Esophagus (tissue), 2 donors: ENCODE results near the gene TSPAN9. TPM values are rescaled to one million over a fixed set of nuclear protein-coding genes. Genes with fewer than 3 reads are reported as not detected.

Experiments
- H3K27ac ChIP-seq, 2 donors: one replicate each; pipeline ENCODE4 v1.5.1; 2013; ENCODE audit warnings: low read depth in 2 of 2, mild to moderate bottlenecking in 2 of 2, inconsistent platforms in 1 of 2, low read length in 1 of 2, moderate library complexity in 1 of 2
- H3K27me3 ChIP-seq, 2 donors: one replicate each; pipeline ENCODE4 v1.6.1; 2013; ENCODE audit warnings: low read length in 2 of 2, control low read depth in 1 of 2, mild to moderate bottlenecking in 1 of 2; ENCODE audit not compliant: insufficient read depth in 2 of 2, control insufficient read depth in 1 of 2
- H3K36me3 ChIP-seq, 2 donors: one replicate each; pipeline ENCODE4 v1.6.1; 2013; ENCODE audit warnings: low read length in 1 of 2; ENCODE audit not compliant: control insufficient read depth in 2 of 2, insufficient read depth in 2 of 2
- H3K4me1 ChIP-seq, 2 donors: one replicate each; pipeline ENCODE4 v1.6.1; 2013; ENCODE audit warnings: low read length in 1 of 2; ENCODE audit not compliant: control insufficient read depth in 2 of 2, insufficient read depth in 2 of 2
- H3K4me3 ChIP-seq, 2 donors: one replicate each; pipeline ENCODE4 v1.5.1; 2013; ENCODE audit warnings: low read length in 2 of 2, mild to moderate bottlenecking in 2 of 2, low read depth in 1 of 2, moderate library complexity in 1 of 2
- H3K9me3 ChIP-seq, 2 donors: one replicate each; pipeline ENCODE4 v1.6.1; 2013; ENCODE audit warnings: mild to moderate bottlenecking in 2 of 2, low read depth in 1 of 2, low read length in 1 of 2, moderate library complexity in 1 of 2; ENCODE audit not compliant: control insufficient read depth in 2 of 2, insufficient read depth in 1 of 2
- WGBS, 2 donors: extraction: QIAGEN DNeasy Blood & Tissue Kit; methylation state at CpG; one replicate each; pipeline ENCODE4 v1.1.7; 2013; 5-methylcytosine and 5-hydroxymethylcytosine counted together
- polyA plus RNA-seq, 2 donors: library from polyadenylated mRNA; stranded (reverse); fragments of 200-250 nt; gene quantifications; one replicate each; pipeline ENCODE4 v1.2.3, GENCODE V29; 2013
- donor health status: healthy with polysubstance abuse.
- donor health status: Bipolar disorder and iron deficiency.

TSPAN9 gene
- polyA plus RNA-seq, 2 donors = 8.2 to 9.2 TPM

GRCh38 chr12:3135522-3136461 is 58.6 kb downstream of the TSPAN9 start:
- H3K9me3 ChIP-seq = no peaks in the 10 kb centered on the region
- no peaks in the 10 kb centered on the region for H3K27me3 ChIP-seq
- H3K4me3 ChIP-seq = no peak overlapping the region
- H3K36me3 ChIP-seq = no peaks in the 10 kb centered on the region
- no peak overlapping the region for H3K27ac ChIP-seq
- peaks cover 0 to 6% of the 10 kb centered on the region in 2 donors for H3K4me1 ChIP-seq
- WGBS, 2 donors = 72 to 74% methylated on average over 19 of the region's 19 CpGs

- H3K9me3 ChIP-seq = no peaks in the 10 kb centered on the region
- WGBS, 2 donors = 90 to 91% methylated on average over 12 of the region's 12 CpGs
- H3K4me3 ChIP-seq = no peak overlapping the region
- no peaks in the 10 kb centered on the region for H3K36me3 ChIP-seq
- no peak overlapping the region for H3K27ac ChIP-seq
- H3K27me3 ChIP-seq = no peaks in the 10 kb centered on the region
- peaks cover 0 to 6% of the 10 kb centered on the region in 2 donors for H3K4me1 ChIP-seq
These were observed 59.6 kb downstream of the TSPAN9 start for GRCh38 chr12:3136641-3137267.

GRCh38 chr12:3137268-3137781 is 60.1 kb downstream of the TSPAN9 start:
- Histone ChIP-seq H3K27ac (no peak overlapping the region), H3K9me3 (no peaks in the 10 kb centered on the region), H3K4me3 (no peak overlapping the region), H3K4me1 (peaks cover 0 to 6% of the 10 kb centered on the region in 2 donors), H3K36me3 (no peaks in the 10 kb centered on the region), H3K27me3 (no peaks in the 10 kb centered on the region)
- 43 to 59% methylated on average over 8 of the region's 8 CpGs for WGBS, 2 donors

GRCh38 chr12:3137814-3138445 is 60.8 kb downstream of the TSPAN9 start:
- no peaks in the 10 kb centered on the region for H3K36me3 ChIP-seq
- H3K27me3 ChIP-seq = no peaks in the 10 kb centered on the region
- H3K4me3 ChIP-seq = no peak overlapping the region
- H3K27ac ChIP-seq = no peak overlapping the region
- 67 to 68% methylated on average over 17 of the region's 17 CpGs for WGBS, 2 donors
- H3K4me1 ChIP-seq = peaks cover 0 to 4% of the 10 kb centered on the region in 2 donors
- no peaks in the 10 kb centered on the region for H3K9me3 ChIP-seq

GRCh38 chr12:3138941-3139511 is 61.8 kb downstream of the TSPAN9 start:
- no peak overlapping the region for H3K27ac ChIP-seq
- WGBS, 2 donors = 77 to 79% methylated on average over 11 of the region's 11 CpGs
- no peaks in the 10 kb centered on the region for H3K9me3 ChIP-seq
- H3K36me3 ChIP-seq = no peaks in the 10 kb centered on the region
- no peak overlapping the region for H3K4me3 ChIP-seq
- H3K27me3 ChIP-seq = no peaks in the 10 kb centered on the region
- peaks cover 0 to 3% of the 10 kb centered on the region in 2 donors for H3K4me1 ChIP-seq

- Histone ChIP-seq H3K4me1 (peaks cover 0 to 3% of the 10 kb centered on the region in 2 donors), H3K27me3 (no peaks in the 10 kb centered on the region), H3K9me3 (no peaks in the 10 kb centered on the region), H3K27ac (no peak overlapping the region), H3K36me3 (no peaks in the 10 kb centered on the region), H3K4me3 (no peak overlapping the region)
- WGBS, 2 donors = 85 to 89% methylated on average over 9 of the region's 9 CpGs
These were observed 62.6 kb downstream of the TSPAN9 start for GRCh38 chr12:3139760-3140159.

GRCh38 chr12:3140284-3140683 is 63.1 kb downstream of the TSPAN9 start:
- no peaks in the 10 kb centered on the region for H3K36me3 ChIP-seq
- no peaks in the 10 kb centered on the region for H3K27me3 ChIP-seq
- WGBS, 2 donors = 89% methylated on average over 9 of the region's 9 CpGs
- H3K9me3 ChIP-seq = no peaks in the 10 kb centered on the region
- no peak overlapping the region for H3K27ac ChIP-seq
- no peak overlapping the region for H3K4me3 ChIP-seq
- H3K4me1 ChIP-seq = peaks cover 0 to 3% of the 10 kb centered on the region in 2 donors

GRCh38 chr12:3141339-3142321 is 64.5 kb downstream of the TSPAN9 start:
- WGBS, 2 donors = 84% methylated on average over 25 of the region's 25 CpGs
- H3K36me3 ChIP-seq = no peaks in the 10 kb centered on the region
- peaks cover 0 to 3% of the 10 kb centered on the region in 2 donors for H3K4me1 ChIP-seq
- H3K27ac ChIP-seq = no peak overlapping the region
- H3K9me3 ChIP-seq = no peaks in the 10 kb centered on the region
- no peaks in the 10 kb centered on the region for H3K27me3 ChIP-seq
- no peak overlapping the region for H3K4me3 ChIP-seq
